DND-41 (cell line): ENCODE results near the gene PRR29.

Experiments
- EZH2 ChIP-seq: IDR thresholded peaks from 3 replicates; pipeline ENCODE4 v1.6.1; 2012; ENCODE audit warnings: borderline replicate concordance, low read depth, mild to moderate bottlenecking, moderate library complexity, low read length, inconsistent platforms; ENCODE audit not compliant: severe bottlenecking
- TF ChIP-seq, protein P1 (sequence below): IDR thresholded peaks from 2 replicates; pipeline ENCODE4 v1.5.1; 2012; ENCODE audit warnings: borderline replicate concordance, low read length, moderate library complexity, mild to moderate bottlenecking; ENCODE audit not compliant: poor library complexity, severe bottlenecking; ENCODE audit errors: extremely low read depth

GRCh38 chr17:64020056-64020766 lies 22.1 kb downstream of the PRR29 start, which contains the start of gene ICAM2:
- TF ChIP-seq, protein P1, sequence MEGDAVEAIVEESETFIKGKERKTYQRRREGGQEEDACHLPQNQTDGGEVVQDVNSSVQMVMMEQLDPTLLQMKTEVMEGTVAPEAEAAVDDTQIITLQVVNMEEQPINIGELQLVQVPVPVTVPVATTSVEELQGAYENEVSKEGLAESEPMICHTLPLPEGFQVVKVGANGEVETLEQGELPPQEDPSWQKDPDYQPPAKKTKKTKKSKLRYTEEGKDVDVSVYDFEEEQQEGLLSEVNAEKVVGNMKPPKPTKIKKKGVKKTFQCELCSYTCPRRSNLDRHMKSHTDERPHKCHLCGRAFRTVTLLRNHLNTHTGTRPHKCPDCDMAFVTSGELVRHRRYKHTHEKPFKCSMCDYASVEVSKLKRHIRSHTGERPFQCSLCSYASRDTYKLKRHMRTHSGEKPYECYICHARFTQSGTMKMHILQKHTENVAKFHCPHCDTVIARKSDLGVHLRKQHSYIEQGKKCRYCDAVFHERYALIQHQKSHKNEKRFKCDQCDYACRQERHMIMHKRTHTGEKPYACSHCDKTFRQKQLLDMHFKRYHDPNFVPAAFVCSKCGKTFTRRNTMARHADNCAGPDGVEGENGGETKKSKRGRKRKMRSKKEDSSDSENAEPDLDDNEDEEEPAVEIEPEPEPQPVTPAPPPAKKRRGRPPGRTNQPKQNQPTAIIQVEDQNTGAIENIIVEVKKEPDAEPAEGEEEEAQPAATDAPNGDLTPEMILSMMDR: no peak
- TF ChIP-seq EZH2: no peak
